HG03103 (cell line): Measurements from ENCODE around the gene RMC1.
"Not testable (repeated sequence)": the region's sequence is repeated elsewhere in the genome, so short reads cannot be mapped to it uniquely, and the experiment has no call there.

Experiments used
- ATAC-seq: cut with Tn5 transposase; IDR thresholded peaks from one replicate; pipeline ENCODE4 v1.9.1; 2021; ENCODE audit warnings: low read depth; ENCODE audit not compliant: unreplicated experiment

The RMC1 gene

GRCh38 chr18:23495723-23496440 is 7.4 kb upstream of the RMC1 start:
- no peak for ATAC-seq

DNA sequence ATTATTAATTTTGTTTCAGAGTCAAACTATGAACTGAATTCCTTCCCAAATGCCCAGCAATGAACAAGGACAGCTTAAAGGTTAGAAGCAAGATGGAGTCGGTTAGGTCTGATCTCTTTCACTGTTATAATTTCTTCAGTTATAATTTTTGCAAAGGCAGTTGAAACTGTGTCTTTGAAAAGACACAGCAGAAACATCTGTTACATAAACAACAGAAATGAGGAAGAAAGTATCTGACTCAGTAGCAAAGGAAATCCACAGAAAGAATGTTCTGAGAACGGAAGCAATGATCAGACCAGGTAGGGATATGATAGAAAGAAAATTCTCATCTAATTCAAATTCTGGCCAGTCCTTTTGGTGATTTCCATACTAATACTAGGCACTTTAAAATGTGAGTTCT is 5.2 kb upstream of the RMC1 start:
- no peak for ATAC-seq

GRCh38 chr18:23498877-23499276 is 4.4 kb upstream of the RMC1 start:
- ATAC-seq: peak; percentile 28

GRCh38 chr18:23499291-23499781 is 4.0 kb upstream of the RMC1 start:
- no peak for ATAC-seq

DNA sequence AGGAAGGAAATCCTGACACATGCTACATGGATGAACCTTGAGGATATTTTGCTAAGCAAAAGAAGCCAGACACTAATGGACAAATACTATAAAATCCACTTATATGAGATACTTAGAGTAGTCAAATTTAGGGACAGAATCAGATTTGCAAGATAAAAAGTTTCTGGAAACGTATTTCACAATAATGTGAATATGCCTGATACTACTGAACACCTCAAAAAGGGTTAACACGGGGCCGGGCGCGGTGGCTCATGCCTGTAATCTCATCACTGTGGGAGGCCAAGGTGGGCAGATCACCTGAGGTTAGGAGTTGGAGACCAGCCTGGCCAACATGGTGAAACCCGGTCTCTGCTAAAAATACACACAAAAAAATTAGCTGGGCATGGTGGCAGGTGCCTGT is 1.7 kb upstream of the RMC1 start:
- ATAC-seq: no peak

GRCh38 chr18:23502516-23503037 is 734 bp upstream of the RMC1 start:
- ATAC-seq: no peak

GRCh38 chr18:23503963-23504344 is 643 bp downstream of the RMC1 start:
- no peak for ATAC-seq

DNA sequence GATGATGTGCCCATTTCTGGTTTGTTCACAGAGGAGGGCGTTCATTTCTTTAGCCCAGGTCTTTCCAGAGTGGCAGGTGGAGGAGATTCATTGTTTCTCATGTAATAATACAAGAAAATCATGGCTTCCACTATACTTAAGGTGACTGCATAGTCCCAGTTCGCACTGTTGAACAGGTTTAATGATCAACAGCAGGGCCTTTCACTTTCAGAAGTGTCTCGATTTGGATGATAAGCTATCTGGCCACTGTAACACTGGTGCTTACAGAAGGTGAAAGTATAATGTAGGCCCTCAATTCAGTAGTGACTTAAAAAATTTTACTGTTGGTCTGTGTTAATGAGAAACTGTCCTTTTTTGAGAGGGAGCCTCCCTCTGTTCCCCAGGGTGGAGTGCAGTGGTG is 1.4 kb downstream of the RMC1 start:
- ATAC-seq: no peak

DNA sequence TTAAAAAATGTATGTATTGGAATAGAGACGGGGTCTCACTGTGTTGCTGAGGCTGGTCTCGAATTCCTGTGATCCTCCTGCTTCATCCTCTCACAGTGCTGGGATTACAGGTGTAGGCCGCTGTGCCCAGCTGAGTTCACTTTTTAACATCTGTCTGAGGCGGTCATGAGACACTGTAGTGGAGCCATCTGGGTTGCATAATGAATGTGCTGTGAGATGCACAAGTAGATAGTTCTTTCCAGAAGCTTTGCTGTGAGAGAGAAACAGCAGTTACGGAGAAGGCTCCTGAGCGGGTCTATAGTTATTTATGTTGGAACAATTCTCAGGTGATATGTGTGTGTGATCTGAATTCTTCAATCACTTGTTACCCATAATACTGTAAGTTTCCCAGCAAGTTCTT is 3.1 kb downstream of the RMC1 start:
- ATAC-seq: no peak

DNA sequence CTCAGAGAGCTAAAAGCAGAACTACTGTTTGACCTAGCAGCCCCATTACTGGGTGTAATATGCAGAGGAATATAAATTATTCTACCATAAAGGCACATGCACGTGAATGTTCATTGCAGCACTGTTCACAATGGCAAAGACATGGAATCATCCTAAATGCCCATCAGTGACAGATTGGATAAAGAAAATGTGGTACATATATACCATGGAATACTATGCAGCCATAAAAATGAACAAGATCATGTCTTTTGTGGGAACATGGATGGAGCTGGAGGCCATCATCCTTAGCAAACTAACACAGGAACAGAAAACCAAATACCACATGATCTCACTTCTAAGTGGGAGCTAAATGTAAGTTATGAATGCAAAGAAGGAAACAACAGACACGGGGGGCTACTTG is 7.6 kb downstream of the RMC1 start:
- not testable (repeated sequence) for ATAC-seq

DNA sequence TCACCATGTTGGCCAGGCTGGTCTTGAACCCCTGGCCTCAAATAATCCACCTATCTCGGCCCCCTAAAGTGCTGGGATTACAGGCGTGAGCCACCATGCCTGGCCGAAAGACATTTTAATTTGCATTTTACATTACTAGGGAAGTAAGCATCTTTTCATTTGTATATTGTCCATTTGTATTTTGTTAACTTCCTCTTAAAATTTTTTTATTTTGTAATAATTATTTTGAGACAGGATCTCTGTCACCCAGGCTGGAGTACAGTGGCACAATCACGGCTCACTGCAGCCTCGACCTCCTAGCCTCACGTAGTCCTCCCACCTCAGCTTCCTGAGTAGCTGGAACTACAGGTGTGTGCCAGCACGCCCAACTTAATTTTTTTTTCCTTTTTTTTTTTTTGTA is 8.9 kb downstream of the RMC1 start:
- not testable (repeated sequence) for ATAC-seq

GRCh38 chr18:23512641-23513040 is 9.3 kb downstream of the RMC1 start:
- ATAC-seq: no peak

DNA sequence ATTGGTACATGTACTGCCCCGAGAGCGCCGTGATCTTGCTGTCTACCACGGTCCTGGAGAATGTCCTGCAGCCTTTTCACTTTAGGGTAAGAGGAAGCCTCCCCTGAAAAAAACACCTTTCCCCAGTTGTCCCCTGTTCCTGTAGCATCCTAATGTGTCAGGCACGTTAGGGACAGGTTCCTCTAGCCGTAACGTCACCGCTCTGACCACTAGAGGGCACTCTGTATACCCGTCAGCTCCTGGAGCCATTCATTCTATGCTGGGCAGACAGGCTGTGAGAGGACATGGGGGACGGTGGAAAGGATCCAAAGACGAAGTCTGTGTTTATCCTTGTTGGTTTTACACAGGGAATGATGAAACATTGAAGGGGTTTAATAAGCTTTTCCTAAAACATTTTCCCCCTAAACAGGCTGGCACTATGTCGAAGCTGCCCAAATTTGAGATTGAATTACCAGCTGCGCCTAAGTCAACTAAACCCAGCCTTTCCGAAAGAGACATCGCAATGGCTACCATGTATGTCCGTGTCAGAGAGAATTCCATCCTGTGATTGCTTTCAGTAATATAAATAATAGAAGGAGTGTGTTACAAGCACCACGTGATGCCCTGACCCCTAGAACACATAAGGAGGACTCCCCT is 12.7 kb downstream of the RMC1 start:
- peak; percentile 94 for ATAC-seq

GRCh38 chr18:23519734-23520133 is 16.4 kb downstream of the RMC1 start:
- no peak for ATAC-seq

- ATAC-seq: no peak
Measured at GRCh38 chr18:23521271-23521670, 18.0 kb downstream of the RMC1 start.

DNA sequence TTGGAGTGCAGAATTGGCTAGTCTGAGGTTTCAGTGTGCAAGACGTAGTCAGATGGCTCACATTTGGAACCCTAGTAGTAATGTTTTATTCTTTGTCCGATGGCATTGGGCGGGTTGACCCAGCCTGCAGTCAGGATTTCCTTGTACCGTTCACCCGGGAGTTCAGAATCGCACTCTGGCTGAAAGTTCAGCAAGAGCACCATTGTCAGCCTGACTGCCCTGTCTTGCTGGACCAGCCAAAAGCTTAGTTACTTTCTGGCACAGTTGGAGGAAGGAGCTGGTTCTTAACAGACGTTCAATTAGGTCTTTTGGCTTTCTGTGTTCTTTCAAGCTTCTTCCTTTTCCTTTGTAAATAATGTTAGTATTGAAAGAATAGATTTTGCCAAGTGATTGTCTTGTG is 18.6 kb downstream of the RMC1 start:
- no peak for ATAC-seq

DNA sequence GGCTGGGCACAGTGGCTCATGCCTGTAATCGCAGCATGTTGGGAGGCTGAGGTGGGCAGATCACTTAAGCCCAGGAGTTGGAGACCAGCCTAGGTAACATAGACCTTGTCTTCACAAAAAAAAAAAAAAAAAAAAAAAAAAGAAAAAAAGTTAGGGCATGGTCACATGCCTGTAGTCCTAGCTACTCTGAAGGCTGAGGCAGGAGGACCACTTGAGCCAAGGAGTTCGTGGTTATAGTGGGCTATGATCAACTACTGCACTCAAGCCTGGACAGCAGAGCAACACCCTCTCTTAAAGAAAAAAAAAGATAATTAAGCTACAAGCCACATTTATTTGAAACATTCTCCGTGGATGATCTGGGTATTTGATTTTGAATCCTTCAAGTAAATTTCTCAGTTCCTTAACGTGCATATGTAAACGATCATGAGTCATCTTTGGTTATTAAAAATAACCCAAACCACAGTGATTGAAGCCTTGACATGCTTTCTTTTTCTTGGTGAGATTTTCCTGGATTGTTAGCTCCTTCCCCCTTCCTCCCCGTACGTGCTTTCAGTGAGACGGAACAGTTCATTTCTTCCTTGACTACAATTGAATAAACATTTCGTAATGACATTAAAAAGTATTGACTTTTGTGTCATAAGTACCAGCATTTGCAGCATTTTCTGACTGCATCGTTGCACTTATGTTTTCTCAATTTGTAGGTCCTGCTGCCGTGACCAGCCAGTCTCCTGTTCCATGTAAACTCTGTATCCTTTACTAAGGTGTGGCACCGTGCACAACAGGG is 20.3 kb downstream of the RMC1 start:
- no peak for ATAC-seq

DNA sequence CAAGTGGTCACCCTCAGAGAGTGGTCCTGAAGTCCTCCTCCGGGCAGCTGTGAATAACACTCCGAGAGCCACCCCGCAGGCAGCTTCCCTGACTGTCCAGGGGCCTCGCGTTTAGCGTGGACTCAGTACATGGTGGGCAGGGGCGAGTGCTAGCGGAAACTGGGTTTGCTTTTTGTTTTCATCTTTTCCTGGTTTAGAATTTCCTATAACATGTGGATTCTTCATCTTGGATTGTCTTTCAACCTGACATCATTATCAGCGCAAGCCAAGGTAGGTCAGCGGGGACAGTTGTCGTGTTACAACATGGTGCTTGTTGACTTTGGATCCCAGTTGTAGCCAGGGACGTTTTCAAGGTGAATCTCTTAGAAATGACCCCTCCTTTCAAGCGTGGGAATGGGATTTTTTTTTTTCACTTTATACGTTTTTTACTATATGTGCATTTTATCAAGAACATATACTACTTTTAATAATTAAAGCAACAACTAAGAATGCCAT is 20.9 kb downstream of the RMC1 start:
- no peak for ATAC-seq

DNA sequence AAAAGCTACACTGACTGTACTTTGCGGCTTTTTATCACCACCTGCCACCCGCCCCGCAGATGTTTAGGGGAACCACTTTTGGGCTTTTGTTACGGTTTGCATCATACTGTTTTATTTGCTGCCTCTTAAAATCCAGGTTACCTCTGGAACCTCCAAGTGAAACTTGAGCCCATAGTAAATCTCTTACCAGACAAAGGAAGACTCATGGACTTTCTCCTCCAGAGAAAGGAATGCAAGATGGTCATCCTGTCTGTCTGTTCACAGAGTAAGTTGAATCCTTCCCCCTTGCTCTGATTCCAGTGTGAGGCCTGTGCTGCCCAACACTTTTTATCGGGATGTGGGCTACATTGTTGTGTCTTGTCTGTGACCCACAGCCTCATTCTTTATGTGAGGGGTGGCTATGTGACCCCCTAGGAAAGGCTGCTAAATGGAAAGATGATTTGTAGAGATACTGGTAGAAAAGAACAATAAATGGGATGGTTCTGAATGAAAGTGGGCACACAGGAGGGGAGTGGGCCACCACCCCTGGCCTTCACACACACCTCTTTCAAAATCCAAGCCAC is 23.3 kb downstream of the RMC1 start:
- no peak for ATAC-seq

GRCh38 chr18:23528580-23529472 is 25.5 kb downstream of the RMC1 start:
- ATAC-seq: no peak
